ENCODE data around the gene APOL3. TPM values are rescaled to one million over a fixed set of nuclear protein-coding genes. Genes with fewer than 3 reads are reported as not detected.

The APOL3 gene
- total RNA-seq, 1 donor from 2014 or later, result 1.2 TPM

DNA sequence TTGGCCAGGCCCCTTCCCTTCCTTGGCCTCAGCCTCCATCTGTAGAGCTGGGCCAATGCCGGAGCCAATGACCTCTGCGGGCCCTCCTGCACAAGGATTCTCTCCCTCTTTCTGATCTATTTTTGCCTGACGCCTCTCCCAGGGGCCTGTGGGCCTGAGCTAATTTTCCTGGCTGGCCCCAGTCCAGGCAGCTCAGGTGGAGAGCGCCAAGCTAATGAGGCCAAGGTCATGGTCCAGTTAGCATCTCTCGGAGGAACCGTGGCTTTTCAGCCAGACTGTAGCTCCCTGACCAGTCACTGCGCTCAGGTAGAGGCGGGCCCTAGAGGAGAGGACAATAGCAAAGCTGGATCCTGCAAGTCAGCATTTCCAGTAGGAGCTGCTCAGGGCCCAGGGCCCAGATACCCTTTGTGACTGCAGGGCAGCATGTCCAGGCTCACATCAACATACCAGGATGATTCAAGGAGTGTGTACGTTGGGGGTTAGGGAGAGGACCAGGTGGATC lies 43.5 kb downstream of the APOL3 start:
- H3K27ac Mint-ChIP-seq (ENCODE audit: unreplicated experiment), result no peak overlapping the region
- no peak overlapping the region for H3K4me3 Mint-ChIP-seq (ENCODE audit: unreplicated experiment)
- no peak for DNase-seq (ENCODE audit: low spot score)
- H3K9me3 Mint-ChIP-seq (ENCODE audit: unreplicated experiment), result no peaks in the 10 kb centered on the region
- no peaks in the 10 kb centered on the region for H3K4me1 Mint-ChIP-seq (ENCODE audit: unreplicated experiment)
- TF ChIP-seq, protein P1, sequence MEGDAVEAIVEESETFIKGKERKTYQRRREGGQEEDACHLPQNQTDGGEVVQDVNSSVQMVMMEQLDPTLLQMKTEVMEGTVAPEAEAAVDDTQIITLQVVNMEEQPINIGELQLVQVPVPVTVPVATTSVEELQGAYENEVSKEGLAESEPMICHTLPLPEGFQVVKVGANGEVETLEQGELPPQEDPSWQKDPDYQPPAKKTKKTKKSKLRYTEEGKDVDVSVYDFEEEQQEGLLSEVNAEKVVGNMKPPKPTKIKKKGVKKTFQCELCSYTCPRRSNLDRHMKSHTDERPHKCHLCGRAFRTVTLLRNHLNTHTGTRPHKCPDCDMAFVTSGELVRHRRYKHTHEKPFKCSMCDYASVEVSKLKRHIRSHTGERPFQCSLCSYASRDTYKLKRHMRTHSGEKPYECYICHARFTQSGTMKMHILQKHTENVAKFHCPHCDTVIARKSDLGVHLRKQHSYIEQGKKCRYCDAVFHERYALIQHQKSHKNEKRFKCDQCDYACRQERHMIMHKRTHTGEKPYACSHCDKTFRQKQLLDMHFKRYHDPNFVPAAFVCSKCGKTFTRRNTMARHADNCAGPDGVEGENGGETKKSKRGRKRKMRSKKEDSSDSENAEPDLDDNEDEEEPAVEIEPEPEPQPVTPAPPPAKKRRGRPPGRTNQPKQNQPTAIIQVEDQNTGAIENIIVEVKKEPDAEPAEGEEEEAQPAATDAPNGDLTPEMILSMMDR (IDR thresholded peaks at IDR 0.05; ENCODE audit: unreplicated experiment), result no peak
- H3K36me3 Mint-ChIP-seq (ENCODE audit: low read depth, unreplicated experiment), result no peaks in the 10 kb centered on the region
- no peaks in the 10 kb centered on the region for H3K27me3 Mint-ChIP-seq (ENCODE audit: unreplicated experiment)

DNA sequence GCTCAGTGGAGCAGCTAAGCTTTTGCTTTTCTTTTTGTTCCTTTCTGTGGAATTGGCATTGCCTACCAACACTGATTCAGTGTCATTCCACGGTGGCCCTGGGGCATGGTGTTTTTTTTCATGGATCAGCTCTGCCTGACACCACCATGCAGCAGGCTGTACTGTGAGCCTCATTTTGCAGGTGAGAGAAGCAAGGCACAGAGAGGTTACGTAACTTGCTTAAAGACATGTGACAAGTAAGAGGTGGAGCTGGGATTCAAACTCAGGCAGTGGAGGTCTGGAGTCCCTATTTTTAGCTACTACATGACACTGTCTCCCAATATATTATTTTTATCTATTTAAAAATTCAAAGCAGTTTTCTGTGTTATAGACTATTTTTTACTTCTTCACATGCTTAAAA lies 44.4 kb downstream of the APOL3 start:
- Mint-ChIP-seq H3K27ac (ENCODE audit: unreplicated experiment) (no peak overlapping the region), H3K4me3 (ENCODE audit: unreplicated experiment) (no peak overlapping the region), H3K4me1 (ENCODE audit: unreplicated experiment) (no peaks in the 10 kb centered on the region), H3K36me3 (ENCODE audit: low read depth, unreplicated experiment) (no peaks in the 10 kb centered on the region), H3K27me3 (ENCODE audit: unreplicated experiment) (peaks cover 3% of the 10 kb centered on the region), H3K9me3 (ENCODE audit: unreplicated experiment) (no peaks in the 10 kb centered on the region)
- TF ChIP-seq, protein P1 (IDR thresholded peaks at IDR 0.05; ENCODE audit: unreplicated experiment), result no peak
- no peak for DNase-seq (ENCODE audit: low spot score)

DNA sequence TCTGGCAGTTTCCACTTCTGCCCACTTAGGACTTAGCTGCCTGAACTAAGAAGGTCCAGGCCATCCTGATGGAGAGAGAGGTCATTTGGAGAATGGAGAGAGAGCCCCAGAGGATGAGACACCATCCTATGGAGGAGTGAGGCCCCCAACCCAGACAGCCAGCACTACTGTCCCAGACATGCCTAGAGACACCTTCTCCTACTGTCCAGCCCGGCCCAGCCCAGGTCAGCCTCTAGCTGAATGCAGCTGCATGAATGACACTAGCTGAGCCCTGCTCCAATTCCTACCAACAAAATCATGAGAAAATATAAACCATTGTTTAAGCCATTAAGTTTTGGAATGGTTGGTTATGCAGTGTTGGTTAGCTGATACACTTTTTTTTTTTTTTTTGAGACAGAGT lies 47.4 kb downstream of the APOL3 start:
- H3K27me3 Mint-ChIP-seq (ENCODE audit: unreplicated experiment), result peaks cover 3% of the 10 kb centered on the region
- H3K36me3 Mint-ChIP-seq (ENCODE audit: low read depth, unreplicated experiment), result no peaks in the 10 kb centered on the region
- TF ChIP-seq, protein P1 (IDR thresholded peaks at IDR 0.05; ENCODE audit: unreplicated experiment), result no peak
- DNase-seq (ENCODE audit: low spot score), result no peak
- no peaks in the 10 kb centered on the region for H3K9me3 Mint-ChIP-seq (ENCODE audit: unreplicated experiment)
- H3K27ac Mint-ChIP-seq (ENCODE audit: unreplicated experiment), result no peak overlapping the region
- no peaks in the 10 kb centered on the region for H3K4me1 Mint-ChIP-seq (ENCODE audit: unreplicated experiment)
- H3K4me3 Mint-ChIP-seq (ENCODE audit: unreplicated experiment), result no peak overlapping the region

DNA sequence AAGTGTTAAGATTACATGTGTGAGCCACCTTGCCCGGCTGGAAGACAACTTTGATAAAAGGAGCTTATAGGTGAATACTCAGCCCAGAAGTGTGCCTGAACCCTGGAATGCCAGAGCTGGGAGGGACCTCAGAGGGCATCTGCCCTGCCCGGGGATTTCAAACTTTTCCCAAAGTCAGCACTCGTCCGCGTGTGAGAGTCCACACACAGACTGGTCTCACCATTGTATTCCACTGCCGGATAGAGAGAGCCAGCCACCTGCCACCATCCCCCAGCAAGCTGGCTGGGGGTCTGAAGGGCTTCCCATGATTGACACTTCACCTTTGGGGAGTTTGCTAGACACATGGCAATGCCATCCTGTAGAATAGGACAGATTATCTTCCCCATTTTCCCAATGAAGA lies 49.2 kb downstream of the APOL3 start:
- Mint-ChIP-seq H3K27me3 (ENCODE audit: unreplicated experiment) (peaks cover 6% of the 10 kb centered on the region), H3K4me1 (ENCODE audit: unreplicated experiment) (peaks cover 2% of the 10 kb centered on the region), H3K9me3 (ENCODE audit: unreplicated experiment) (no peaks in the 10 kb centered on the region), H3K4me3 (ENCODE audit: unreplicated experiment) (no peak overlapping the region), H3K36me3 (ENCODE audit: low read depth, unreplicated experiment) (no peaks in the 10 kb centered on the region), H3K27ac (ENCODE audit: unreplicated experiment) (no peak overlapping the region)
- no peak for DNase-seq (ENCODE audit: low spot score)
- TF ChIP-seq, protein P1 (IDR thresholded peaks at IDR 0.05; ENCODE audit: unreplicated experiment), result no peak

DNA sequence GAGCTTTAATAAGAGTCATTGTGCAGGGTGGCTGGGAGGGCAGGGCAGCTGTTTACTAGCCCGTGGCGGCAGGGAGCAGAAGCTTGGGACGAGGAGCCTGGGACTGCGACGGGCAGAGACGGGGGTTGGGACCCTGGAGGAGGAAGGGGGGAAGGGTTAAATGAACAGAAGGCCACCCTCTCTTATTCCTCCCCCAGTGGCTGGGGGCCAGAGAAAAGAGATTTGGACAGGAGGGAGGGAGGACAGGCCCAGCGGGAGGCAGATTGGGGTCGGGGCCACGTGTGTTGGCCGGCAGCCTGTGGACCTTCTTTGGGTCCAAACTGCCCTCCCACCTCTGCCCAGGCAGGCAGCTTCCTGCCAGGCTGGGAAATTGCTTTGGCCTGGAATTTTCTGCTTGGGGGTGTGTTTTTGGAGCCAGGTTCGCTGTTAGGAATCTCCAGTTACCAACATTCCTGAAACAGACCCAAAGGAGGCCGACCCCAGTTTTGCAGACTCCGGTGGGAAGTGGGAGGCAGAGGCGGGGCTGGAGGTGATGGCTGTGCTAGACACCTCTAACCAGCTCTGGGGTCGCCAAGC lies 50.2 kb downstream of the APOL3 start:
- no peak for DNase-seq (ENCODE audit: low spot score)
- Mint-ChIP-seq H3K27ac (ENCODE audit: unreplicated experiment) (no peak overlapping the region), H3K4me1 (ENCODE audit: unreplicated experiment) (peaks cover 4% of the 10 kb centered on the region), H3K4me3 (ENCODE audit: unreplicated experiment) (no peak overlapping the region), H3K27me3 (ENCODE audit: unreplicated experiment) (peaks cover 6% of the 10 kb centered on the region), H3K9me3 (ENCODE audit: unreplicated experiment) (no peaks in the 10 kb centered on the region), H3K36me3 (ENCODE audit: low read depth, unreplicated experiment) (no peaks in the 10 kb centered on the region)
- TF ChIP-seq, protein P1 (IDR thresholded peaks at IDR 0.05; ENCODE audit: unreplicated experiment), result no peak
